ENCODE measurements around the gene RAP1B.

Gene RAP1B

DNA sequence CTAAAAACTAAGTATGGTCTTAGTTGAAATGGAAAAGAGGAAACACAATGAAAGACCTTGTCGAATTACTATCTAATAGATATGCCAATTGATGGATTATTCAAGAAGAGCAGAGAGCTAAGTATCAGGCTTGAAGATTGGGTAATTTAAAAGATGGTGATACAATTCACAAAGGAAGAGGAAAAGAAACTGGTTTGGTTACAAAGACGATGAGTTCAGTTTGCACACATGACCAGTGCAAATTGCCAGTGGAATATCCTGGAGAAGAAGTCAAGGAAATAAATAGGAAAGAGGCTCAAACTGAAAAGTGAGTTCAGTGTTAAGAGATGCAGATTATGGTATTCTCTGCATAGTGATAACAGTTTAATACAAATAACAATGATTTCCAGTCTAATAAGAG, 2.5 kb upstream of the RAP1B start:
- no peaks in the 10 kb centered on the region for H3K36me3 ChIP-seq (ENCODE audit: insufficient read depth, low read length)
- peak overlapping the region; percentile 68 for H2AFZ ChIP-seq (ENCODE audit: low read length)
- no peaks in the 10 kb centered on the region for H3F3A ChIP-seq (ENCODE audit: low read depth)
- peaks cover 19% of the 10 kb centered on the region for H4K20me1 ChIP-seq (ENCODE audit: insufficient read depth, low read length, poor library complexity, severe bottlenecking)
- H3K9me3 ChIP-seq (ENCODE audit: insufficient read depth, low read depth, low read length), result no peaks in the 10 kb centered on the region
- H3K9me2 ChIP-seq (replicated peaks; ENCODE audit: low read depth, low read length), result no peaks in the 10 kb centered on the region
- H3K4me1 ChIP-seq (ENCODE audit: insufficient read depth, low read length, poor library complexity, severe bottlenecking), result peaks cover 37% of the 10 kb centered on the region
- no peaks in the 10 kb centered on the region for H3K27me3 ChIP-seq (ENCODE audit: insufficient read depth, low read length, poor library complexity, severe bottlenecking)
- no peak overlapping the region for H3K9ac ChIP-seq (ENCODE audit: low read depth, low read length, poor library complexity, severe bottlenecking)
- no peak overlapping the region for H3K4me2 ChIP-seq (ENCODE audit: low read depth, low read length, poor library complexity, severe bottlenecking)
- no peak overlapping the region for H3K4me3 ChIP-seq (ENCODE audit: low read length, poor library complexity, severe bottlenecking)
- TF ChIP-seq, protein P1, sequence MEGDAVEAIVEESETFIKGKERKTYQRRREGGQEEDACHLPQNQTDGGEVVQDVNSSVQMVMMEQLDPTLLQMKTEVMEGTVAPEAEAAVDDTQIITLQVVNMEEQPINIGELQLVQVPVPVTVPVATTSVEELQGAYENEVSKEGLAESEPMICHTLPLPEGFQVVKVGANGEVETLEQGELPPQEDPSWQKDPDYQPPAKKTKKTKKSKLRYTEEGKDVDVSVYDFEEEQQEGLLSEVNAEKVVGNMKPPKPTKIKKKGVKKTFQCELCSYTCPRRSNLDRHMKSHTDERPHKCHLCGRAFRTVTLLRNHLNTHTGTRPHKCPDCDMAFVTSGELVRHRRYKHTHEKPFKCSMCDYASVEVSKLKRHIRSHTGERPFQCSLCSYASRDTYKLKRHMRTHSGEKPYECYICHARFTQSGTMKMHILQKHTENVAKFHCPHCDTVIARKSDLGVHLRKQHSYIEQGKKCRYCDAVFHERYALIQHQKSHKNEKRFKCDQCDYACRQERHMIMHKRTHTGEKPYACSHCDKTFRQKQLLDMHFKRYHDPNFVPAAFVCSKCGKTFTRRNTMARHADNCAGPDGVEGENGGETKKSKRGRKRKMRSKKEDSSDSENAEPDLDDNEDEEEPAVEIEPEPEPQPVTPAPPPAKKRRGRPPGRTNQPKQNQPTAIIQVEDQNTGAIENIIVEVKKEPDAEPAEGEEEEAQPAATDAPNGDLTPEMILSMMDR (conservative IDR thresholded peaks at IDR 0.05; ENCODE audit: low read length), result no peak
- TF ChIP-seq EZH2phosphoT487 (IDR thresholded peaks at IDR 0.05; ENCODE audit: borderline replicate concordance), result no peak
- H3K79me2 ChIP-seq (ENCODE audit: insufficient read depth, low read length), result peaks cover 20% of the 10 kb centered on the region

DNA sequence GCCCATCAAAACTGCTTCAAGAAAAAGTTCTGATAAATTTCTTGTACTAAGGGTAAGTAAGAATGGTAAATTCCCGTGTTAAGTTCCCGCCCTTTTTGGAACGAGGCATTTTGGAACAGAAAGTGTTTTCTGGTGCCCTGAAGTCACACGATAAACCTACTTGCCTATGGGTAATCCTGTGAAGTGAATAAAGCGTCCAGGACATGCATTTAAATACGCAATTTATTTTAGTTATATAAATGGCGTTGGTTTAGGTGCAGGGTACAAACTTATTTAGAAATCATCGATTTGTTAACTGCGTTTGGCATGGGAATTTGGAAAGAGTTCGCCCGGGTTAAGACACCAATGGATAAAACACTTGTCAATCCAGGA, 715 bp upstream of the RAP1B start:
- H3K27me3 ChIP-seq (ENCODE audit: insufficient read depth, low read length, poor library complexity, severe bottlenecking), result no peaks in the 10 kb centered on the region
- no peaks in the 10 kb centered on the region for H3K9me2 ChIP-seq (replicated peaks; ENCODE audit: low read depth, low read length)
- no peaks in the 10 kb centered on the region for H3F3A ChIP-seq (ENCODE audit: low read depth)
- H2AFZ ChIP-seq (ENCODE audit: low read length), result peak overlapping the region; percentile 89
- TF ChIP-seq, protein P1 (conservative IDR thresholded peaks at IDR 0.05; ENCODE audit: low read length), result no peak
- TF ChIP-seq EZH2phosphoT487 (IDR thresholded peaks at IDR 0.05; ENCODE audit: borderline replicate concordance), result no peak
- no peaks in the 10 kb centered on the region for H3K9me3 ChIP-seq (ENCODE audit: insufficient read depth, low read depth, low read length)
- peak overlapping the region; percentile 80 for H3K4me3 ChIP-seq (ENCODE audit: low read length, poor library complexity, severe bottlenecking)
- H3K36me3 ChIP-seq (ENCODE audit: insufficient read depth, low read length), result no peaks in the 10 kb centered on the region
- H3K79me2 ChIP-seq (ENCODE audit: insufficient read depth, low read length), result peaks cover 38% of the 10 kb centered on the region
- peaks cover 38% of the 10 kb centered on the region for H3K4me1 ChIP-seq (ENCODE audit: insufficient read depth, low read length, poor library complexity, severe bottlenecking)
- peak overlapping the region; percentile 84 for H3K9ac ChIP-seq (ENCODE audit: low read depth, low read length, poor library complexity, severe bottlenecking)
- peak overlapping the region; percentile 77 for H3K4me2 ChIP-seq (ENCODE audit: low read depth, low read length, poor library complexity, severe bottlenecking)
- H4K20me1 ChIP-seq (ENCODE audit: insufficient read depth, low read length, poor library complexity, severe bottlenecking), result peaks cover 36% of the 10 kb centered on the region

DNA sequence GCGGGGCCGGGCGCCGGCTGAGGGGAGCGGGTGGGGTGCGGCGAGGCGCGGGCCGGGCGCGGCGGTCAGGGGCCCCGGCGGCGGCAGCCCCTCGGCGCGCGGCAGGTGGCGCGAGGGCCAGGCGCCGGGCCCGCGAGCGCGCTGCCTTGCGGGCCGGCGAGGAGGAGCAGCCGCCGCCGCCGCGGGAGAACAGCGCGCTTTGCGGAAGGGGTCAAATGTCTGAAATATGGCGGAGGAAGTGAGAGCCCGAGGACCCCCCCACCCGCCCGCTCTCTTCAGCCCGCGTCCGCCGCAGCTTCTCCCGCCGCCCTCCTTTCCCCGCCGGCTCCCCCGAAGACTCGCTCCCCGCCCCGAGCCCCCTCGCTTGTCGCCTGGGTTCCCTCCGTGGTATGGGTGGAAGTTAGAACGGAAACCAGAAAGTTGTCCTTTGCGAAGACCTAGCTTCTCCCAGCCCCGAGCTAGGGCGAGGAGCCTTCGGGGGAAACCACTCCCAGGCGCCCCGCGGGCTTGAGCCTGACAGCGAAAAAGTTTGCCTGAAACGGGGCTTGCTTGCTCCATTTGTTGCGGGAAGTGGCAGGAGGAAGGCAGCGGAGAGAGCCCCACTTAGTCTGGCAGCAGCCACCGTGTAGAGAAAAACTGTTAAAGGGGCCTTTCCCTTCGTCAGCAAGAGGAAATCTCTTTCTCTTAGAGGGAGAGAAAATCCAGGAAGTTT, 551 bp downstream of the RAP1B start:
- H3F3A ChIP-seq (ENCODE audit: low read depth), result no peaks in the 10 kb centered on the region
- H3K9me2 ChIP-seq (replicated peaks; ENCODE audit: low read depth, low read length), result no peaks in the 10 kb centered on the region
- no peak for TF ChIP-seq EZH2phosphoT487 (IDR thresholded peaks at IDR 0.05; ENCODE audit: borderline replicate concordance)
- TF ChIP-seq, protein P1 (conservative IDR thresholded peaks at IDR 0.05; ENCODE audit: low read length), result no peak
- H3K27me3 ChIP-seq (ENCODE audit: insufficient read depth, low read length, poor library complexity, severe bottlenecking), result no peaks in the 10 kb centered on the region
- H2AFZ ChIP-seq (ENCODE audit: low read length), result 0 out of 2 replicates have a peak overlapping the region, but pooled peaks have one; percentile 26
- no peaks in the 10 kb centered on the region for H3K9me3 ChIP-seq (ENCODE audit: insufficient read depth, low read depth, low read length)
- H3K9ac ChIP-seq (ENCODE audit: low read depth, low read length, poor library complexity, severe bottlenecking), result peak overlapping the region; percentile 95
- peaks cover 42% of the 10 kb centered on the region for H3K4me1 ChIP-seq (ENCODE audit: insufficient read depth, low read length, poor library complexity, severe bottlenecking)
- H3K4me3 ChIP-seq (ENCODE audit: low read length, poor library complexity, severe bottlenecking), result peak overlapping the region; percentile 81
- H3K79me2 ChIP-seq (ENCODE audit: insufficient read depth, low read length), result peaks cover 51% of the 10 kb centered on the region
- H3K36me3 ChIP-seq (ENCODE audit: insufficient read depth, low read length), result no peaks in the 10 kb centered on the region
- peaks cover 47% of the 10 kb centered on the region for H4K20me1 ChIP-seq (ENCODE audit: insufficient read depth, low read length, poor library complexity, severe bottlenecking)
- peak overlapping the region; percentile 99 for H3K4me2 ChIP-seq (ENCODE audit: low read depth, low read length, poor library complexity, severe bottlenecking)

Data from Loucy (cell line).